Thoracic aorta (tissue), 2 donors: ENCODE measurements around the gene ILKAP. TPM values are rescaled to one million over a fixed set of nuclear protein-coding genes. Genes with fewer than 3 reads are reported as not detected.

Experiments used
- ATAC-seq: fragments of 150-250 bp; one replicate; pipeline ENCODE4 v1.8.0; 2017; ENCODE audit warnings: low read depth; ENCODE audit not compliant: insufficient number of reproducible peaks, low FRiP score
- DNase-seq: peaks from one replicate; pipeline ENCODE4 v3.0.0-alpha.2; 2020; ENCODE audit warnings: low spot score
- H3K27ac ChIP-seq, 2 donors: fragments of 200-600 bp; sonication (generic); 1 replicate in 1 of 2; 2 replicates in 1 of 2; pipeline ENCODE4 v1.5.1; 2016; ENCODE audit warnings: mild to moderate bottlenecking in 2 of 2, moderate library complexity in 2 of 2
- H3K27me3 ChIP-seq: fragments of 200-600 bp; sonication (generic); replicated peaks from 2 replicates; pipeline ENCODE4 v1.6.0; 2016; ENCODE audit warnings: mild to moderate bottlenecking; ENCODE audit not compliant: insufficient read depth
- H3K36me3 ChIP-seq: fragments of 200-600 bp; sonication (generic); one replicate; pipeline ENCODE4 v1.5.1; 2016
- H3K4me1 ChIP-seq, 2 donors: fragments of 200-600 bp; sonication (generic); 1 replicate in 1 of 2; 2 replicates in 1 of 2; pipeline versions ENCODE4 v1.5.1 to v1.6.0; 2016; ENCODE audit warnings: low read depth in 2 of 2, mild to moderate bottlenecking in 1 of 2; ENCODE audit not compliant: control insufficient read depth in 1 of 2
- H3K4me3 ChIP-seq: fragments of 200-600 bp; sonication (generic); 2 replicates; pipeline ENCODE4 v1.5.1; 2016; ENCODE audit warnings: mild to moderate bottlenecking
- H3K9me3 ChIP-seq: fragments of 200-600 bp; sonication (generic); 2 replicates; pipeline ENCODE4 v1.5.1; 2016
- CTCF ChIP-seq: fragments of 200-600 bp; sonication (generic); IDR thresholded peaks from one replicate; pipeline ENCODE4 v1.5.1; 2019; ENCODE audit warnings: antibody characterized with exemption
- total RNA-seq, 2 donors: library from RNA; depleted of rRNA; stranded (reverse); fragments of >200 nt; gene quantifications; one replicate each; pipeline versions ENCODE4 v1.1.0 to v1.2.3, GENCODE V29; 2016

The ILKAP gene
- total RNA-seq, 2 donors from 2014 or later, result 28.6 to 58.0 TPM

- H3K4me1 ChIP-seq, result peaks cover 0 to 13% of the 10 kb centered on the region in 2 donors
- TF ChIP-seq CTCF, result no peak
- DNase-seq (no peak), ATAC-seq (no peak)
- H3K4me3 ChIP-seq, result no peak overlapping the region
- H3K9me3 ChIP-seq, result no peaks in the 10 kb centered on the region
- no peaks in the 10 kb centered on the region for H3K36me3 ChIP-seq
- no peaks in the 10 kb centered on the region for H3K27me3 ChIP-seq
- H3K27ac ChIP-seq, result no peak overlapping the region
Measured at GRCh38 chr2:238122287-238123217, 80.9 kb downstream of the ILKAP start.

GRCh38 chr2:238121511-238122286, 81.8 kb downstream of the ILKAP start:
- Histone ChIP-seq H3K36me3 (no peaks in the 10 kb centered on the region), H3K4me1 (peaks cover 0 to 6% of the 10 kb centered on the region in 2 donors), H3K4me3 (no peak overlapping the region), H3K27me3 (no peaks in the 10 kb centered on the region), H3K9me3 (no peaks in the 10 kb centered on the region), H3K27ac (no peak overlapping the region)
- TF ChIP-seq CTCF, result no peak
- ATAC-seq (no peak), DNase-seq (no peak)

GRCh38 chr2:238120463-238121298, 82.8 kb downstream of the ILKAP start:
- ATAC-seq, result no peak
- Histone ChIP-seq H3K27me3 (no peaks in the 10 kb centered on the region), H3K36me3 (no peaks in the 10 kb centered on the region), H3K27ac (no peak overlapping the region), H3K4me1 (peaks cover 0 to 6% of the 10 kb centered on the region in 2 donors), H3K4me3 (no peak overlapping the region), H3K9me3 (no peaks in the 10 kb centered on the region)
- no peak for TF ChIP-seq CTCF
- DNase-seq, result no peak

Other genes with a start within 250 kb of the ILKAP start
- 10 to 100 TPM; 51.9 to 69.3 TPM for gene UBE2F, start 236.7 kb downstream of the ILKAP start, total RNA-seq
- gene SCLY, start 142.7 kb downstream of the ILKAP start, total RNA-seq, result 10 to 100 TPM; 13.3 to 33.7 TPM
- under 1 TPM in 1 of 2 donors, not detected in 1; 0.35 TPM for gene ESPNL, start 103.4 kb downstream of the ILKAP start, total RNA-seq
- 10 to 100 TPM; 18.3 to 33.4 TPM for gene KLHL30, start 65.0 kb downstream of the ILKAP start, total RNA-seq
- gene ERFE, start 44.7 kb downstream of the ILKAP start, total RNA-seq, result 1 to 10 TPM; 1.3 to 1.5 TPM
- gene HES6, start 36.3 kb upstream of the ILKAP start, total RNA-seq, result 10 to 100 TPM in 1 of 2 donors, 1 to 10 TPM in 1; 2.5 to 12.3 TPM
- 10 to 100 TPM; 14.2 to 26.2 TPM for gene PER2, start 84.9 kb upstream of the ILKAP start, total RNA-seq
- 10 to 100 TPM; 19.4 to 23.7 TPM for gene TRAF3IP1, start 116.8 kb upstream of the ILKAP start, total RNA-seq
- 10 to 100 TPM; 30.3 to 48.7 TPM for gene ASB1, start 223.2 kb upstream of the ILKAP start, total RNA-seq